Loucy (cell line): ENCODE measurements around the gene LRBA.

Experiments
- EZH2phosphoT487 ChIP-seq: fragments of 200-600 bp; IDR thresholded peaks from 2 replicates; pipeline ENCODE4 v1.6.1; 2018; ENCODE audit warnings: antibody characterized with exemption, mild to moderate bottlenecking, moderate library complexity, borderline replicate concordance
- TF ChIP-seq, protein P1 (sequence below): fragments of 200-600 bp; sonication (generic); conservative IDR thresholded peaks from 2 replicates; pipeline ENCODE4 v1.5.1; 2014; ENCODE audit warnings: mild to moderate bottlenecking, antibody characterized with exemption, low read length

GRCh38 chr4:150491132-150492049 lies 523.7 kb downstream of the LRBA start:
- TF ChIP-seq EZH2phosphoT487: no peak
- TF ChIP-seq, protein P1, sequence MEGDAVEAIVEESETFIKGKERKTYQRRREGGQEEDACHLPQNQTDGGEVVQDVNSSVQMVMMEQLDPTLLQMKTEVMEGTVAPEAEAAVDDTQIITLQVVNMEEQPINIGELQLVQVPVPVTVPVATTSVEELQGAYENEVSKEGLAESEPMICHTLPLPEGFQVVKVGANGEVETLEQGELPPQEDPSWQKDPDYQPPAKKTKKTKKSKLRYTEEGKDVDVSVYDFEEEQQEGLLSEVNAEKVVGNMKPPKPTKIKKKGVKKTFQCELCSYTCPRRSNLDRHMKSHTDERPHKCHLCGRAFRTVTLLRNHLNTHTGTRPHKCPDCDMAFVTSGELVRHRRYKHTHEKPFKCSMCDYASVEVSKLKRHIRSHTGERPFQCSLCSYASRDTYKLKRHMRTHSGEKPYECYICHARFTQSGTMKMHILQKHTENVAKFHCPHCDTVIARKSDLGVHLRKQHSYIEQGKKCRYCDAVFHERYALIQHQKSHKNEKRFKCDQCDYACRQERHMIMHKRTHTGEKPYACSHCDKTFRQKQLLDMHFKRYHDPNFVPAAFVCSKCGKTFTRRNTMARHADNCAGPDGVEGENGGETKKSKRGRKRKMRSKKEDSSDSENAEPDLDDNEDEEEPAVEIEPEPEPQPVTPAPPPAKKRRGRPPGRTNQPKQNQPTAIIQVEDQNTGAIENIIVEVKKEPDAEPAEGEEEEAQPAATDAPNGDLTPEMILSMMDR: no peak
